PC-3 (cell line): ENCODE measurements around the gene DYNLRB2. TPM values are rescaled to one million over a fixed set of nuclear protein-coding genes. Genes with fewer than 3 reads are reported as not detected.
A peak's percentile ranks its signal among the peaks of the same experiment; 100 is the strongest.

Experiments
- ATAC-seq: fragments of 200-7000 bp; cut with Tn5 transposase; 2 replicates; pipeline ENCODE4 v1.9.1; 2020; ENCODE audit warnings: mild to moderate bottlenecking, moderate library complexity
- BruUV-seq: library from RNA; stranded (reverse); fragments of 400-500 nt; replicated peaks from 2 replicates; lab custom pipeline; 2021; lab: Mats Ljungman, UMichigan
- CTCF ChIA-PET: fragments of 300-600 bp; sonication (Branson Sonifier 250); formaldehyde crosslinking; loops from one replicate; lab custom pipeline; 2022; ENCODE audit warnings: antibody characterized with exemption; lab: Charles Lee
- POLR2A ChIA-PET: fragments of 300-600 bp; sonication (Branson Sonifier 250); formaldehyde crosslinking; loops from one replicate; lab custom pipeline; 2022; ENCODE audit warnings: antibody characterized with exemption; ENCODE audit not compliant: unreplicated experiment; lab: Charles Lee
- DNase-seq: peaks from one replicate; pipeline ENCODE4 v3.0.0-alpha.2; 2015
- H2AFZ ChIP-seq: fragments of 300-600 bp; sonication (generic); 2 replicates; pipeline ENCODE4 v1.6.0; 2016; ENCODE audit warnings: antibody characterized with exemption, low read length
- H3F3A ChIP-seq: fragments of 300-600 bp; sonication (generic); one replicate; pipeline ENCODE4 v1.6.0; 2017; ENCODE audit warnings: antibody characterized with exemption, low read length, control low read depth, mild to moderate bottlenecking; ENCODE audit not compliant: unreplicated experiment
- H3K27ac ChIP-seq: fragments of 300-600 bp; sonication (generic); 2 replicates; pipeline ENCODE4 v1.5.1; 2016; ENCODE audit warnings: mild to moderate bottlenecking, low read length
- H3K27me3 ChIP-seq: fragments of 300-600 bp; sonication (generic); 2 replicates; pipeline ENCODE4 v1.6.1; 2016; ENCODE audit warnings: low read length, mixed read lengths
- H3K36me3 ChIP-seq: fragments of 300-600 bp; sonication (generic); 2 replicates; pipeline ENCODE4 v1.6.1; 2016; ENCODE audit warnings: low read depth, mixed run types, low read length, mixed read lengths
- H3K4me1 ChIP-seq: fragments of 300-600 bp; sonication (generic); 2 replicates; pipeline ENCODE4 v1.5.1; 2016; ENCODE audit warnings: low read length; ENCODE audit not compliant: insufficient read depth
- H3K4me2 ChIP-seq: fragments of 300-600 bp; sonication (generic); 2 replicates; pipeline ENCODE4 v1.6.0; 2016; ENCODE audit warnings: low read length
- H3K4me3 ChIP-seq: fragments of 300-600 bp; sonication (generic); 2 replicates; pipeline ENCODE4 v1.5.1; 2016; ENCODE audit warnings: mild to moderate bottlenecking, low read length, mixed read lengths
- H3K79me2 ChIP-seq: fragments of 300-600 bp; sonication (generic); 2 replicates; pipeline ENCODE4 v1.6.1; 2017; ENCODE audit warnings: low read length, mixed read lengths
- H3K9ac ChIP-seq: fragments of 300-600 bp; sonication (generic); 2 replicates; pipeline ENCODE4 v1.6.0; 2016; ENCODE audit warnings: mild to moderate bottlenecking, low read length
- H3K9me2 ChIP-seq: fragments of 300-600 bp; sonication (generic); replicated peaks from 2 replicates; pipeline ENCODE4 v1.6.1; 2016; ENCODE audit warnings: mixed run types, low read length, mixed read lengths
- H3K9me3 ChIP-seq: fragments of 300-600 bp; sonication (generic); 2 replicates; pipeline ENCODE4 v1.6.1; 2016; ENCODE audit warnings: low read length, mixed read lengths
- H4K20me1 ChIP-seq: fragments of 300-600 bp; sonication (generic); 2 replicates; pipeline ENCODE4 v1.6.1; 2016; ENCODE audit warnings: low read length, mixed read lengths
- EZH2 ChIP-seq: fragments of 300-600 bp; sonication (generic); IDR thresholded peaks from one replicate; pipeline ENCODE4 v1.6.1; 2017; ENCODE audit warnings: antibody characterized with exemption, mild to moderate bottlenecking, low read length; ENCODE audit not compliant: unreplicated experiment
- EZH2phosphoT487 ChIP-seq: fragments of 300-600 bp; sonication (generic); IDR thresholded peaks from 2 replicates; pipeline ENCODE4 v1.6.1; 2018; ENCODE audit warnings: mild to moderate bottlenecking, antibody characterized with exemption, low read length, borderline replicate concordance
- intact Hi-C: fragments of 100-400 bp; cut with micrococcal nuclease; formaldehyde crosslinking; loops from 2 replicates; pipeline ENCODE4 v1.9.0; 2023
- total RNA-seq: library from RNA; depleted of rRNA; stranded (reverse); fragments of >200 nt; gene quantifications from 2 replicates; pipeline ENCODE4 v1.2.3, GENCODE V29; 2014
- TF ChIP-seq, protein P1 (sequence below): fragments of 300-600 bp; sonication (generic); conservative IDR thresholded peaks from 2 replicates; pipeline ENCODE4 v1.5.1; 2017; ENCODE audit warnings: antibody characterized with exemption, low read depth, mild to moderate bottlenecking, low read length

The DYNLRB2 gene
- total RNA-seq, 1 experiment from 2014 or later: 1.3 TPM

- peak overlapping the region; percentile 7; the same call in 1 of the 2 replicates for H3K27ac ChIP-seq
- ChIA-PET POLR2A (no interaction called here), CTCF (no interaction called here)
- H4K20me1 ChIP-seq: no peaks in the 10 kb centered on the region
- H3K27me3 ChIP-seq: no peaks in the 10 kb centered on the region
- H3K4me3 ChIP-seq: no peak overlapping the region
- H3K9me2 ChIP-seq: no peaks in the 10 kb centered on the region
- no peaks in the 10 kb centered on the region for H3K79me2 ChIP-seq
- H3K9ac ChIP-seq: no peak overlapping the region
- DNase-seq (peak; percentile 78), ATAC-seq (no peak)
- BruUV-seq: no TSS peak
- peaks cover 19% of the 10 kb centered on the region for H3K4me1 ChIP-seq
- no peak overlapping the region for H2AFZ ChIP-seq
- no peaks in the 10 kb centered on the region for H3F3A ChIP-seq
- H3K36me3 ChIP-seq: no peaks in the 10 kb centered on the region
- no peaks in the 10 kb centered on the region for H3K9me3 ChIP-seq
- H3K4me2 ChIP-seq: peak overlapping the region; percentile 23
- intact Hi-C loops: no loop called here
- no peak for TF ChIP-seq EZH2phosphoT487
- no peak for TF ChIP-seq EZH2
- TF ChIP-seq, protein P1, sequence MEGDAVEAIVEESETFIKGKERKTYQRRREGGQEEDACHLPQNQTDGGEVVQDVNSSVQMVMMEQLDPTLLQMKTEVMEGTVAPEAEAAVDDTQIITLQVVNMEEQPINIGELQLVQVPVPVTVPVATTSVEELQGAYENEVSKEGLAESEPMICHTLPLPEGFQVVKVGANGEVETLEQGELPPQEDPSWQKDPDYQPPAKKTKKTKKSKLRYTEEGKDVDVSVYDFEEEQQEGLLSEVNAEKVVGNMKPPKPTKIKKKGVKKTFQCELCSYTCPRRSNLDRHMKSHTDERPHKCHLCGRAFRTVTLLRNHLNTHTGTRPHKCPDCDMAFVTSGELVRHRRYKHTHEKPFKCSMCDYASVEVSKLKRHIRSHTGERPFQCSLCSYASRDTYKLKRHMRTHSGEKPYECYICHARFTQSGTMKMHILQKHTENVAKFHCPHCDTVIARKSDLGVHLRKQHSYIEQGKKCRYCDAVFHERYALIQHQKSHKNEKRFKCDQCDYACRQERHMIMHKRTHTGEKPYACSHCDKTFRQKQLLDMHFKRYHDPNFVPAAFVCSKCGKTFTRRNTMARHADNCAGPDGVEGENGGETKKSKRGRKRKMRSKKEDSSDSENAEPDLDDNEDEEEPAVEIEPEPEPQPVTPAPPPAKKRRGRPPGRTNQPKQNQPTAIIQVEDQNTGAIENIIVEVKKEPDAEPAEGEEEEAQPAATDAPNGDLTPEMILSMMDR: no peak
Observed at GRCh38 chr16:80599466-80599865, 58.7 kb downstream of the DYNLRB2 start.
